HEK293T (cell line): Measurements from ENCODE around the gene SLC41A3.

Source experiments
- CTCF ChIA-PET: fragments of 350-600 bp; formaldehyde crosslinking; extraction: SDS; loops from one replicate; lab custom pipeline; 2021; ENCODE audit warnings: antibody characterized with exemption, inconsistent platforms; lab: Yijun Ruan, JAX
- POLR2A ChIA-PET: fragments of 350-600 bp; formaldehyde crosslinking; extraction: SDS; loops from one replicate; lab custom pipeline; 2020; ENCODE audit warnings: antibody characterized with exemption, inconsistent platforms; lab: Yijun Ruan, JAX
- DNase-seq: peaks from one replicate; pipeline ENCODE4 v3.0.0; 2012; ENCODE audit warnings: mixed read lengths; ENCODE audit errors: extremely low spot score
- ARNT ChIP-seq: fragments of 450-650 bp; IDR thresholded peaks from 2 replicates; pipeline ENCODE4 v1.6.1; 2017; ENCODE audit warnings: mild to moderate bottlenecking
- BHLHE40 ChIP-seq: fragments of 450-650 bp; IDR thresholded peaks from 2 replicates; pipeline ENCODE4 v1.6.1; 2016; ENCODE audit warnings: mild to moderate bottlenecking, moderate library complexity, borderline replicate concordance
- CTBP1 ChIP-seq: fragments of 450-650 bp; IDR thresholded peaks from 2 replicates; pipeline ENCODE4 v1.6.1; 2016; ENCODE audit warnings: borderline replicate concordance
- ELF4 ChIP-seq: fragments of 450-650 bp; IDR thresholded peaks from 2 replicates; pipeline ENCODE4 v1.6.1; 2017; ENCODE audit warnings: antibody characterized with exemption
- FOXA1 ChIP-seq: fragments of 450-650 bp; IDR thresholded peaks from 2 replicates; pipeline ENCODE4 v1.6.1; 2016; ENCODE audit warnings: mild to moderate bottlenecking
- FOXK2 ChIP-seq: fragments of 450-650 bp; IDR thresholded peaks from 2 replicates; pipeline ENCODE4 v1.6.1; 2016; ENCODE audit warnings: mild to moderate bottlenecking
- FOXM1 ChIP-seq: fragments of 450-650 bp; IDR thresholded peaks from 2 replicates; pipeline ENCODE4 v1.6.1; 2017; ENCODE audit warnings: mild to moderate bottlenecking, borderline replicate concordance
- HDGF ChIP-seq: fragments of 450-650 bp; IDR thresholded peaks from 2 replicates; pipeline ENCODE4 v1.6.1; 2017; ENCODE audit warnings: antibody characterized with exemption, borderline replicate concordance
- L3MBTL2 ChIP-seq: fragments of 450-650 bp; conservative IDR thresholded peaks from 2 replicates; pipeline ENCODE4 v1.6.1; 2016; ENCODE audit warnings: mild to moderate bottlenecking
- LEF1 ChIP-seq: fragments of 450-650 bp; IDR thresholded peaks from 2 replicates; pipeline ENCODE4 v1.6.1; 2017; ENCODE audit warnings: mild to moderate bottlenecking, borderline replicate concordance
- NFRKB ChIP-seq: fragments of 450-650 bp; IDR thresholded peaks from 2 replicates; pipeline ENCODE4 v1.6.1; 2016; ENCODE audit warnings: mild to moderate bottlenecking, moderate library complexity
- SP1 ChIP-seq: fragments of 450-650 bp; IDR thresholded peaks from 2 replicates; pipeline ENCODE4 v1.6.1; 2017
- SUZ12 ChIP-seq: fragments of 450-650 bp; IDR thresholded peaks from 2 replicates; pipeline ENCODE4 v1.6.1; 2016; ENCODE audit warnings: mild to moderate bottlenecking
- TARDBP ChIP-seq: fragments of 450-650 bp; IDR thresholded peaks from 2 replicates; pipeline ENCODE4 v1.6.1; 2016
- ZNF384 ChIP-seq: fragments of 450-650 bp; IDR thresholded peaks from 2 replicates; pipeline ENCODE4 v1.6.1; 2016
- TF ChIP-seq, protein P1 (sequence below): fragments of 450-650 bp; IDR thresholded peaks from 2 replicates; pipeline ENCODE4 v1.6.1; 2016

Gene SLC41A3

DNA sequence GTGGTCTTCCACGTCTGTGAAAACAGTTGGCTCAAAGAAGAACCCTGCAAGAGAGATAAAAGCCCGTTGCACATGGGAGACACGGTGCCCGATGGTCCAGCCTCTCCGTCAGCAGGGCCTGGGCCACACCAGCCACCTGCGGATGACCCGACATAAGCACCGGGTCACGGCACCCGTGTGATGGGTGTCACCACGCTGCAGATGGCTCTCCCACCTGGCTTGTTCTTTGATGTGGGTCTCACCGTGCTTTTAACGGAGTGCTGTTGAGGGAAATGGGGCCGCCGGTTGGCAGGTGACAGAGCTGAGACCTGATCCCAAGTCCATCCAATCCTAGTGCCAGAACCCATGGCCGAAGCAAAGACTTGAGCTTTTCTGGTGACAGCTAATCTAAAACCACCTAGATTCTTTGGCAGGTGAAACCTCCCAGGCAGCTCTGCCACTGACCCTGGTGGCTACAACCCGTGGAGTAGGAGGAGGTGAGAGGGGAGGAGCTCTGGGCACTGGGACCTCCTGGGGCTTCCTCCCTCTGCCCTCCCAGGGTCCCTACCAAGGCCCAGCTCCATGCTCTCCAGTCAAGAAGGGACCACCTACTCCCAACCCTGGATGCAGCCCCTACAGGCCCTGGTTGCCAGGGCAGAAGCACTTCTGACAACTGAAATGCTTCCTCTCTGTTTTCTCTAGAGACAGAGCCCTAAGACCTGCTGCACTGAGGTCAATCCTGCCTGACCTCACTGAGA lies 23.4 kb upstream of the SLC41A3 start:
- no peak for DNase-seq
- ChIA-PET CTCF (no interaction called here), POLR2A (no interaction called here)
- TF ChIP-seq BHLHE40 (no peak), ELF4 (no peak), SUZ12 (no peak), FOXM1 (no peak), FOXA1 (no peak), ARNT (no peak), L3MBTL2 (no peak), FOXK2 (no peak)

DNA sequence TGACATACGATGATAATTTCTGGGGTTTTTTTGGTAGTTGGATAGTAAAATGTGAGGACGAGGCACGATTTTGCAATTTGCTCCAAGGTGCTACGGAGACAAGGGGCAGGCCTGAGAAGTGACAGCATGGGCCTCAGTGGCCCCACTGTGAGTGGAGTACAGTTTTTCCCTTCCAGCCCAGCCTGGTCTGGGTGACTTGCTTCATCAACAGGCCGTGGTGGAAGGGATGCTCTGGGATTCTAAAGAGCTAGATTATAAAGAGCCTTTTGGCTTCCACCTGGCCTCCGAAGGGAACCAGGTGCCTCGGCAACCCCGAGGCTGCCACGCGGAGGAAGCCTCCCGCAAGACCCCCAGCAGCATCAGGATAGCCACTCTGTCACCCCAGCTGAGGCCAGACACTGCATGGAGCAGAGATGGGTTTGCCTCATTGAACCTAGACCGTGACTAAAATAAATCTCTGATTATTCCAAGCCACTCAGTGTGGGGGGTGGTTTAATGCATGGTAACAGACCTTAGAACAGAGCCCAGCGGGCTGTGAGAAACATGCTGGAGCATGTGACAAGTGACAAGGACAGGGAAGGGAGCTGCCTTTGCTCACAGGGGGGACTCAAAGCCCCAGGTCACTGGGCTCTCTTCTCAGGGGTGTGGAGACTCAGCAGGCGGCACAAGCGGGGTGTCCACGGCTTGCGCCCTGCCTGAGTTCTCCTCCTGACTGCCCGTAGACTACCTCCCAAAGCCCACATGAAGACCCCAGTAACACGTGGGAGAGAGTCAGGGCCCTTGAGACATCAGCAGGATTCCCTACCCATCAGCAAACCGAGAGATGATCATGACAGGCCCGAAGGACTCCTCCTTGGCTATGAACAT lies 22.6 kb upstream of the SLC41A3 start:
- no peak for DNase-seq
- POLR2A ChIA-PET, result no interaction called here
- CTCF ChIA-PET, result no interaction called here
- no peak for TF ChIP-seq FOXM1
- TF ChIP-seq FOXK2, result no peak
- TF ChIP-seq ELF4, result no peak
- TF ChIP-seq HDGF, result no peak
- TF ChIP-seq ARNT, result no peak
- no peak for TF ChIP-seq SUZ12

DNA sequence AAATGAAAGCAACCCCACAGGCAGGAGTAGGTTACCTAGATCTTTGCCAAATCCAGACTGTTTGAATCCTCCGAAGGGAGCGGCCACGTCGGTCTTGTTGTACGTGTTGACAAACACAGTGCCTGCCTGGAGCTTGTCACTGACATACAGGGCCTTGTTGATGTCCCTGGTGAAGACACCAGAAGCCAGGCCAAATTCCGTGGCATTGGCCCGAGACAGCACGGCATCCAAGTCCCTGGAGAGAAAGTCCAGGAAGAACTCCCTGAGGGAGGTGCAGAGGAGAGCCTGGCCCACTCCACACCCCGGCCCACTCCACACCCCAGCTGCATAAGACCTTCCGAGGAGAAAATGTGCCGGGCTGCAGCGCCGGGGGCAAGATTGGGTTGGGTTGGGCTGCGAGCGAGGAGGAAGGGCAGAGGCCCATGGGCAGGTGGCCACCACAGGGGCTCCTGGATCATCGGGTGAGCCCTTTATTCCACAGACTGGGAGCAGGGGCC lies 21.8 kb upstream of the SLC41A3 start:
- TF ChIP-seq SP1, result no peak
- ChIA-PET POLR2A (no interaction called here), CTCF (no interaction called here)
- DNase-seq, result no peak

DNA sequence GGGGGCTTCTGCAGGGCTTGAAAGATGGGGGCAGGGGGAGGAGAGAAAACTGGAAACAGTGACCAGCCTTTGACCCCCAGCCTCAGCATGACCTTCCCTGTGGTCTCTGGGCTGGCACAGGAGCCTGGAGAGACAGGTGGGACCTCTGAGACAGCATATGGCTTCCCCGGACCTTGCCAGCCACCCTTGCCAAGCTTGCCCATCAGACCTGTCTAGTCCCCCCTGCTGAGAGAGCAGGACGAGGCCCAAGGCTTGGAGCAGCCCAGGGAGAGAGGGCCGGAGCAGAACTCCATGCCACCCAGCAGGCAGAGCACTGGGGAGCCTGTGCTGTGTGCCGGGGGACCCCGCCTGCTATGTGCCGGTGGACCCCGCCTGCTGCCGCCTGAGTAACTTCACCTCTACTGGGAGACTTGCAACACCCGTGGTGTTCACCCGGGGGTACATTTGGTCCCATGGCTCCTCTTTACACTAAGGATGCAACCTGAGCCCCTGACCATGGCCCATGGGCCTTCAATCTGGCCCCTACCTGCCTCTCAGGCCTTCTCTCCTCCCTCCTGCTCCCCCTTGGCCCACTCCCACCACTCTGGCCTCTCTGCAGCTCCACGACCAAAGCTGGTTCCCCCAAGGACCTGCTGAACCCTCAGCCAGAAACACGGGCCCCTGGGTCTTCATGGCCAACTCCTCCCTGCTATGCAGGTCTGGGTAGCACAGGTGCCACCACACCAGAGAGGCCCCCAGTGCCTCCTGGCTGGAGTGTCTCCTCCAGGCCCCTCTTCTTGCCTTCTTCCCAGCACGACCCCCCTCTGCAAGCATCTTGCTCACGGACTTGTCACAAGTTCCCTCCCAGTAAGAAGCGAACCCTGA lies 21.1 kb upstream of the SLC41A3 start:
- TF ChIP-seq, protein P1, sequence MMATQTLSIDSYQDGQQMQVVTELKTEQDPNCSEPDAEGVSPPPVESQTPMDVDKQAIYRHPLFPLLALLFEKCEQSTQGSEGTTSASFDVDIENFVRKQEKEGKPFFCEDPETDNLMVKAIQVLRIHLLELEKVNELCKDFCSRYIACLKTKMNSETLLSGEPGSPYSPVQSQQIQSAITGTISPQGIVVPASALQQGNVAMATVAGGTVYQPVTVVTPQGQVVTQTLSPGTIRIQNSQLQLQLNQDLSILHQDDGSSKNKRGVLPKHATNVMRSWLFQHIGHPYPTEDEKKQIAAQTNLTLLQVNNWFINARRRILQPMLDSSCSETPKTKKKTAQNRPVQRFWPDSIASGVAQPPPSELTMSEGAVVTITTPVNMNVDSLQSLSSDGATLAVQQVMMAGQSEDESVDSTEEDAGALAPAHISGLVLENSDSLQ, result no peak
- no peak for TF ChIP-seq FOXA1
- TF ChIP-seq CTBP1, result no peak
- TF ChIP-seq BHLHE40, result no peak
- no peak for TF ChIP-seq HDGF
- no peak for TF ChIP-seq LEF1
- no peak for TF ChIP-seq FOXM1
- no peak for TF ChIP-seq NFRKB
- TF ChIP-seq FOXK2, result no peak
- CTCF ChIA-PET, result no interaction called here
- DNase-seq, result no peak
- POLR2A ChIA-PET, result no interaction called here

DNA sequence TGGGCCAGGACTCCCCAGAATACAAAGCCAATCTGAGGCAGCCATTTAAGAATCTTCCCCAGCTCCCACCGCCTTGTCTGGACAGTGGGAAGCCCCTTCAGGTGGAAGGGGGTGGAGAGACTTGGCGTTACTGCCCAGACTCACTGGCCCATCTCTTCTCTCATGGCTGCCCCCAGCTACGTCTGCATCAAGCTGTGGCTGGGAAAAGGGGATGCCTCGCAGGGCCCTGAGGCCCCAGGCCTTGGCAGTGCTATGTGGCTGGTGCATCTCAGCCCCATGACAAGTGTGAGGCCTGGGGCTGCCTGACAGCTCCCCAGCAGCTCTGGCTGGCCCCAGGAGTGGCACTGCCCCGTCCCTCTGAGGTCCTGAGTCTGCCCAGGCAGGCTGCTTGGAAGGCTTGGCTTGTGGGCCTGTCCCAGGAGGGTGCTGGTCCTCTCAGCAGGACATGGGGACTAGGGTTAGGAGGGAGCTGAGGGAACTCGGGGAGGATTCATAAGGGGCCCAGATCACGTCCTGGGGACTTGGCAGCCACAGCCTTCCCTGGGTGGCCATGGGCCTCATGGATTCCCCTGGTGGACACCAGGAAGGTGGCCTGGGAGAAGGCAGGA lies 20.2 kb upstream of the SLC41A3 start:
- TF ChIP-seq ELF4, result no peak
- ChIA-PET CTCF (interaction anchor here (1.0 to 1.4 kb wide), 2 partner anchors 29 to 111 kb away, joined by 3 to 4 read pairs; no protein-coding TSS in a partner anchor), POLR2A (no interaction called here)
- DNase-seq, result no peak

DNA sequence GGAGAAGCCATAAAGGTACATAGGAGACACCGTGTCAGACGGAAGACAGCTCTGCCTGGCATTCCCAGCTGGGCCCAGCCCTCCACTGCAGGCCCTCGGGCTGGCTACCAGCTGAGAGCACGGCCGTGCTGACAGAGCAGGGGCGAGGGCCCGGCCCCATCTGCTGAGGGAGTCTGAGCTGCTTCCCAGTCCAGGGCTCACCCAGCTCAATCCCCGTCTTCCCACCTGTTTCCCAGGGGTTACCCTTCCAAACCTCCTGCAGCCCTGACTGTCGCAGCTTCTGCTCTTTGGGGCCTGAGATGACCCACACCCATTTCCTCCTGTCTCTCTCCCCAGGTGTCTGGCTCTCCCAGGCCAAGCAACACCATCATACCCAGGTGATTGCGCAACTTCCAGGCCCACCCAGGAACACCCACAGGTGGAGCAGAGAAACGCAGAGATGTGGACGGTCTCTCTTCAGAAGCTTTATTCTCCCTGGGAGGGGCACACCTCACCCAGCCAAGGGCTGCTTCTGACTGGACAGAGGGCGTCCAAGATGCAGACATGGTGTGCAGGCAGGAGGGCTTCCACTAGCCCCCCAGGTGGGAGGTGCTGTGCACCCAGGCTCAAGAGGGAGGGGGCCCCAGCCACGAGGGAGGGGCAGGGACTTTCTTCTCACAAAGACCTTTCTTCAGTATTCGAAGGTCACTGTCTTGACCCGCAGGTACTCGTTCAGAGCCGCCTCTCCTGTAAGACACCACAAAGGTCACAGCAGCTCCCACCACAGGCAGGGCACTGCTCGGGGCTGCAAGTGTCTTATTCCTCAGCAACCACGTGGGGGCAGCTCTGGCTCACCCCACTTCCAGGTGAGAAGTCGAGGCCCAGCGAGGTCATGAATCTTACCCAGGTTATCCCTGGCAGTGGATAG lies 19.4 kb upstream of the SLC41A3 start:
- ChIA-PET CTCF (interaction anchor here (0.7 to 1.4 kb wide), 3 partner anchors 30 to 111 kb away, joined by 3 to 4 read pairs (median 3); no protein-coding TSS in a partner anchor), POLR2A (interaction anchor here (1.2 kb wide), 1 partner anchor 19 kb away, joined by 4 read pairs; the partner anchor contains the start of gene SLC41A3)
- TF ChIP-seq, protein P1, result no peak
- no peak for TF ChIP-seq FOXM1
- no peak for TF ChIP-seq FOXA1
- no peak for TF ChIP-seq TARDBP
- TF ChIP-seq FOXK2, result no peak
- no peak for TF ChIP-seq ELF4
- TF ChIP-seq ZNF384, result no peak
- no peak for TF ChIP-seq L3MBTL2
- TF ChIP-seq NFRKB, result no peak
- TF ChIP-seq SP1, result no peak
- no peak for TF ChIP-seq HDGF
- no peak for TF ChIP-seq ARNT
- TF ChIP-seq LEF1, result no peak
- no peak for TF ChIP-seq BHLHE40
- TF ChIP-seq SUZ12, result no peak
- no peak for TF ChIP-seq CTBP1
- DNase-seq, result no peak
